Fibroblast of the aortic adventitia (primary cell): ENCODE data around the gene AVPR1B. TPM values are rescaled to one million over a fixed set of nuclear protein-coding genes. Genes with fewer than 3 reads are reported as not detected.

ENCODE experiments used
- DNase-seq: peaks from one replicate; pipeline ENCODE4 v3.0.0-alpha.2; 2010; ENCODE audit warnings: low read depth
- H3K4me3 ChIP-seq: 2 replicates; pipeline ENCODE4 v1.5.1; 2011; ENCODE audit warnings: low read depth, mild to moderate bottlenecking, control low read depth, low read length, moderate library complexity
- total RNA-seq: library from RNA; depleted of rRNA; stranded (reverse); fragments of >200 nt; gene quantifications from 2 replicates; pipeline ENCODE4 v1.2.3, GENCODE V29; 2012; ENCODE audit warnings: low replicate concordance
- TF ChIP-seq, protein P1 (sequence below): IDR thresholded peaks from 2 replicates; pipeline ENCODE4 v1.5.1; 2011; ENCODE audit warnings: mild to moderate bottlenecking, low read length, control low read depth, inconsistent platforms; ENCODE audit not compliant: insufficient read depth

Gene AVPR1B
- total RNA-seq, 1 donor: not detected

DNA sequence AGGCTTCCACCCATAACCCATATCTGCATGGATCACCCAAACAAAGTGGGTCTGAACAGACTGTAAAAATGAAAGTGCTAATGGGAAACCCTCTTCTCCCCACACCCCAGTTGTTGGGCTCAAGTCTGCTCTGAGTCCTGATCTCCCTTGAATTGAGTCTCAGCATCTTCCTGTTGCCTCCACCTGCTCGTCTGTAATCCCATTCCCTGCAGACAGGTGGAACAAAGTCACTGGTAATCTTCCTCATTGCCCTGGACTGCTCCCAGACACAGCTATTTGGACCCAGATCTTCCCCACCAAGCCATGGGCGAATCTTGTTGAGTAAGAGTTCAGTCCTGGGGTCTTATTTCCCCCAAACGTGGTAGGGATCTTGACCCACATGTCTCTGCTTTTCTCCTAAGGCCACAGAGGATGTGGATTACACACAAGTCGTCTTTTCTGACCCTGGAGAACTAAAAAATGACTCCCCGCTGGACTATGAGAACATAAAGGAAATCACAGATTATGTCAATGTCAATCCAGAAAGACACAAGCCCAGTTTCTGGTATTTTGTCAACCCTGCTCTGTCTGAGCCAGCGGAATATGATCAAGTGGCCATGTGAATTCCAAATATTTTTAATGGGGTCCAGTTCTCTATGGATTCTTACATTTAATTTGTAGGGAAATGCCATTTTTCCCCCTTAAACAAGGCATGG, 15.7 kb downstream of the AVPR1B start:
- DNase-seq: no peak
- no peak overlapping the region for H3K4me3 ChIP-seq
- TF ChIP-seq, protein P1, sequence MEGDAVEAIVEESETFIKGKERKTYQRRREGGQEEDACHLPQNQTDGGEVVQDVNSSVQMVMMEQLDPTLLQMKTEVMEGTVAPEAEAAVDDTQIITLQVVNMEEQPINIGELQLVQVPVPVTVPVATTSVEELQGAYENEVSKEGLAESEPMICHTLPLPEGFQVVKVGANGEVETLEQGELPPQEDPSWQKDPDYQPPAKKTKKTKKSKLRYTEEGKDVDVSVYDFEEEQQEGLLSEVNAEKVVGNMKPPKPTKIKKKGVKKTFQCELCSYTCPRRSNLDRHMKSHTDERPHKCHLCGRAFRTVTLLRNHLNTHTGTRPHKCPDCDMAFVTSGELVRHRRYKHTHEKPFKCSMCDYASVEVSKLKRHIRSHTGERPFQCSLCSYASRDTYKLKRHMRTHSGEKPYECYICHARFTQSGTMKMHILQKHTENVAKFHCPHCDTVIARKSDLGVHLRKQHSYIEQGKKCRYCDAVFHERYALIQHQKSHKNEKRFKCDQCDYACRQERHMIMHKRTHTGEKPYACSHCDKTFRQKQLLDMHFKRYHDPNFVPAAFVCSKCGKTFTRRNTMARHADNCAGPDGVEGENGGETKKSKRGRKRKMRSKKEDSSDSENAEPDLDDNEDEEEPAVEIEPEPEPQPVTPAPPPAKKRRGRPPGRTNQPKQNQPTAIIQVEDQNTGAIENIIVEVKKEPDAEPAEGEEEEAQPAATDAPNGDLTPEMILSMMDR: no peak

DNA sequence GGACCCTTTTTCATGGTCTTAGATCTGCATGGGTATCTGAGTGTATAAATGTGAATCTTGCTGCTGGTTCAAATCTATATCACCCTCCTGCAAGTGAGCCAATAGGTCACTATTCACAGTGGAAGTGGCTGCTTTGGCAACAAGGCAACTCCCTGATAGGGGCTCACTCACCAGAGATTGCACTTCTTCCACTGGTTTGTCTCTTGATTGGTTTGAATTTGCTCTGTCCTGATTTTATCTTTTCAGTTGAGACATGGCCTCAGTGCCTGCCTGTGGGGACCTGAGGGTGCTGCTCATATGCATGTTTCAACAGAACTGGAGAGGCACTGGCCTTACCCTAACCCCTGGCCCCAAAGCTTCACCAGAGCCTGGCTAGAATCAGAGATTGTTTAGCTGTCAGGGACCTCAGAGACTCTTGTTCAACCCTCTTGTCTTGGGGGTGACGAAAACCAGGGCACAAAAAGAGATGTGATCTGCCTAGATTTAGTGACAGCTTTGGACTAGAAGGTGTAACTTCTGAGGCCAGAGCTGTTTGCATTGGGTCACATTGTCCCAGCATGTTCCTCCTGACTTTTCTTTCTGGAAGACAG, 16.9 kb downstream of the AVPR1B start:
- TF ChIP-seq, protein P1: no peak
- H3K4me3 ChIP-seq: no peak overlapping the region
- DNase-seq: no peak

DNA sequence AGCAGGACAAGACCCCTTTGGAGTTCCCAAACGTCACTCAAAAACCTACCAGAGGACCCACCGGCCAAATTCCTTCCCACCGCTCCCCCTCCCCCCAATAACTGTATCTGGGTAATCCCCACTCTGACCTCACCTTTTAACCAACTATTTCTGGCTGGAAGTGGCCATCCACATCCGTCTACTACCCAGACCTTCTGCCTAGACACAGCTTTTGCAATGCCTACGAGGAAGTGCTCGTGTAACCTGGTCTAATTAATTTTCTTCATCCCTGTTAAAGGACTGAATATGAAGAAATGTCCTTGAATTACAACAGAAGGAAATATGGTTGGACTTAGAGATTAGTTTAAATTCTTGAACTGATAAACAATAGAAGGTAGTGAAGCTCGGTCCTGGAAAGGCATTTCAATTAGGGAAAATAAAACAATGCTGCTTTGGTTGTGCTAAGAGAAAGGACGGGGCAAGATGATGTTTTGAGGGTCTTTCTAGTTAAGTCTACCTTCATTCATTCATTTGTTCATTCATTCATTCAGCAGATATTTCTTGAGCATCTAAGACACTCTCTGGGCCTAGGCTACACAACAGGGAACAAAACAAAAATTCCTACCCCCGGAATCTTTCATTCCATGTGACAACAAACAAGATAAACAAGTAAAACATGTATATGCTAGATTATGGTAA, 18.8 kb downstream of the AVPR1B start:
- TF ChIP-seq, protein P1: no peak
- no peak overlapping the region for H3K4me3 ChIP-seq

DNA sequence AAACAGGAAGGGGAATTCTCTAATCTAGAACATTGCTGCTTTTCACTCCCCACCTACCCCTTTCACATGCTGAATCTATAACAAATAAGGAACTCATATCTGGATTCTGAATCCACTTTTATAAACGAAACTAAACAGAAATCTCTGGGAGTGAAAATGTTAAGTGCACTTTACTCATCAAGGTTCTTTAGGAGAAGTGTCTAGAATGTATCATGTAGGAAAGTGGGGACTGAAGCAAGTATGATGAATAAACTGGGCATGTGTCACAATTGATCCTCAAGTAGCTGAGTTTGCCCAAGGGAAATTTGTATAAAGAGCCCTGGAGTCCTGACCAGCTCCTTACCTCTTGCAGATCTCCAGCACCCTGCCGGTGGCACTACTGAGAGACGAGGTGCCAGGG, 19.8 kb downstream of the AVPR1B start:
- DNase-seq: no peak
- H3K4me3 ChIP-seq: no peak overlapping the region
- TF ChIP-seq, protein P1: no peak

More for the DNA sequence above, 18.8 kb downstream of the AVPR1B start:
- DNase-seq: no peak

DNA sequence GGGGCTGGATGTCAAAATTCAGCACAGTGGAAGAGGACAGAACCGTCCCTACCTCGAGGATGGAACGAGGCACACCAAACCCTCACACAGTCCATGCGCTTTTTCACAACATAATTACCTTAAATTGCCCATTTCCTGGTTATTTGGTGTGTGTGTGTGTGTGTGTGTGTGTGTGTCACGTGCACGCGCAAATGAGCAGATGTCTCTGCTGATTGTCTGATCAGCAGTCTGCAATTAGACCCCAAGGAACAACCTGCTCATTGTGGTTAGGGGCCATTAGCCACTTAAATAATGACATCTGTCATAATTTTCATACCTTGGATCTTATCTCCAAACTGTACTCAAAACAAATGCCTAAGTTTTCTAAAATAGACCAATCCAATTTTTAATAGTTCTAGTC, 23.2 kb downstream of the AVPR1B start:
- TF ChIP-seq, protein P1: no peak
- DNase-seq: no peak
- no peak overlapping the region for H3K4me3 ChIP-seq

DNA sequence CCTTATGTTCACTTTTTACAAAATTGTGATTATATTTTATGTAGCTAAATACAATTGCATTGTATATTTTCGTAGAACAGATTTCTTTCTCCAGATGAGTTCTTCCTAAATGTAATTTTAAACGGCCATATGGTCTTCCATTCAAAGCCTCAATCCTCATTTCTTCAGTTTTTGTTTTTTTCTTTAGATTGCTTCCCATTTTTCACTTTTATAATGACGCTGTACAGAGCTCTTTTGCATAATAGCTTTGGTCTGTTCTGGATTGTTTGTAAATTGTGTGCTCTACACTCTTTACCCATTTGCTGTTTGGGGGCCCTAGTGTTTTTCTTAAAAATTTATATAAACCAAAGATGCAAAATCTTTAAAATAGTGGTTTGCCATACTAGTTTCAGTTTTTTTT, 27.8 kb downstream of the AVPR1B start:
- DNase-seq: no peak
- no peak overlapping the region for H3K4me3 ChIP-seq
- TF ChIP-seq, protein P1: no peak
